ENCODE measurements around the gene DUOXA2.

- TF ChIP-seq EZH2 (IDR thresholded peaks at IDR 0.05): no peak
- TF ChIP-seq POLR2AphosphoS5 (IDR thresholded peaks at IDR 0.05; ENCODE audit: borderline replicate concordance, low read depth, low read length): no peak
- TF ChIP-seq FOXP2 (optimal IDR thresholded peaks at IDR 0.05; ENCODE audit: control extremely low read depth, extremely low read length, insufficient read depth): no peak
Measured at GRCh38 chr15:45105586-45105985, 8.5 kb upstream of the DUOXA2 start.
